Mesenchymal stem cell (in vitro differentiated cells and primary cell): ENCODE results near the gene KCNMB2.

Experiments used
- DNase-seq: peaks from one replicate; pipeline ENCODE4 v3.0.0-alpha.2; 2013
- H2AFZ ChIP-seq: one replicate; pipeline ENCODE4 v1.6.1; 2013; ENCODE audit warnings: low read depth, mild to moderate bottlenecking, control low read depth, inconsistent platforms, low read length, moderate library complexity
- H2AK5ac ChIP-seq: 2 replicates; pipeline ENCODE4 v1.6.1; 2013; ENCODE audit warnings: low read length, moderate library complexity, mild to moderate bottlenecking, inconsistent platforms; ENCODE audit not compliant: severe bottlenecking
- H2BK120ac ChIP-seq: one replicate; pipeline ENCODE4 v1.6.1; 2013; ENCODE audit warnings: low read depth, mild to moderate bottlenecking, inconsistent platforms, low read length, moderate library complexity
- H2BK12ac ChIP-seq, 2 experiments: one replicate each; pipeline ENCODE4 v1.6.1; 2013; ENCODE audit warnings: inconsistent platforms in 2 of 2, low read length in 2 of 2, mild to moderate bottlenecking in 2 of 2, moderate library complexity in 2 of 2, control low read depth in 1 of 2
- H2BK15ac ChIP-seq: one replicate; pipeline ENCODE4 v1.6.1; 2013; ENCODE audit warnings: mild to moderate bottlenecking, low read depth, inconsistent platforms; ENCODE audit not compliant: poor library complexity, severe bottlenecking
- H2BK5ac ChIP-seq: 2 replicates; pipeline ENCODE4 v1.6.1; 2013; ENCODE audit warnings: low read depth, mild to moderate bottlenecking, low read length, control low read depth, inconsistent platforms; ENCODE audit not compliant: poor library complexity, severe bottlenecking
- H3K14ac ChIP-seq, 2 experiments: one replicate each; pipeline ENCODE4 v1.6.1; 2013; ENCODE audit warnings: inconsistent platforms in 2 of 2, low read length in 2 of 2, control low read depth in 1 of 2, mild to moderate bottlenecking in 1 of 2, moderate library complexity in 1 of 2
- H3K18ac ChIP-seq, 2 experiments: one replicate each; pipeline ENCODE4 v1.6.1; 2013; ENCODE audit warnings: inconsistent platforms in 2 of 2, low read length in 2 of 2, control low read depth in 1 of 2, low read depth in 1 of 2, mild to moderate bottlenecking in 1 of 2
- H3K23ac ChIP-seq, 2 experiments: one replicate each; pipeline ENCODE4 v1.6.1; 2013; ENCODE audit warnings: inconsistent platforms in 2 of 2, low read length in 2 of 2, mild to moderate bottlenecking in 2 of 2, moderate library complexity in 2 of 2, control low read depth in 1 of 2
- H3K27ac ChIP-seq: 2 replicates; pipeline ENCODE4 v1.5.1; 2013; ENCODE audit warnings: mild to moderate bottlenecking, moderate library complexity, low read length, control low read depth, inconsistent platforms; ENCODE audit not compliant: poor library complexity, severe bottlenecking
- H3K27me3 ChIP-seq, 2 experiments: 2 replicates each; pipeline versions ENCODE4 v1.6.1 to v1.7.0; 2013; ENCODE audit warnings: low read length in 2 of 2, mild to moderate bottlenecking in 2 of 2, moderate library complexity in 2 of 2, control low read depth in 1 of 2, inconsistent platforms in 1 of 2; ENCODE audit not compliant: control insufficient read depth in 1 of 2, insufficient read depth in 1 of 2
- H3K36me3 ChIP-seq, 2 experiments: 2 replicates each; pipeline versions ENCODE4 v1.6.1 to v1.7.0; 2013; ENCODE audit warnings: low read length in 2 of 2, control low read depth in 1 of 2, inconsistent platforms in 1 of 2, low read depth in 1 of 2, mild to moderate bottlenecking in 1 of 2; ENCODE audit not compliant: insufficient read depth in 2 of 2, control insufficient read depth in 1 of 2
- H3K4ac ChIP-seq, 2 experiments: one replicate each; pipeline ENCODE4 v1.6.1; 2013; ENCODE audit warnings: inconsistent platforms in 2 of 2, low read length in 2 of 2, mild to moderate bottlenecking in 2 of 2, moderate library complexity in 2 of 2, control low read depth in 1 of 2, low read depth in 1 of 2
- H3K4me1 ChIP-seq: 2 replicates; pipeline ENCODE4 v1.6.1; 2013; ENCODE audit warnings: low read depth, low read length, control low read depth; ENCODE audit not compliant: control insufficient read depth, insufficient read depth
- H3K4me2 ChIP-seq: 2 replicates; pipeline ENCODE4 v1.6.1; 2013; ENCODE audit warnings: low read length, mild to moderate bottlenecking, inconsistent platforms; ENCODE audit not compliant: poor library complexity, severe bottlenecking
- H3K4me3 ChIP-seq, 2 experiments: 2 replicates each; pipeline versions ENCODE4 v1.5.1 to v1.7.0; 2013; ENCODE audit warnings: low read length in 2 of 2, mild to moderate bottlenecking in 2 of 2, control low read depth in 1 of 2, low read depth in 1 of 2; ENCODE audit not compliant: insufficient read depth in 1 of 2
- H3K79me1 ChIP-seq: replicated peaks from 2 replicates; pipeline ENCODE4 v1.6.1; 2013; ENCODE audit warnings: mild to moderate bottlenecking, control low read depth, low read length, inconsistent platforms; ENCODE audit not compliant: poor library complexity, severe bottlenecking
- H3K9ac ChIP-seq: 2 replicates; pipeline ENCODE4 v1.7.0; 2013; ENCODE audit warnings: mild to moderate bottlenecking, low read length, moderate library complexity
- H3K9me3 ChIP-seq: 2 replicates; pipeline ENCODE4 v1.7.0; 2013; ENCODE audit warnings: mild to moderate bottlenecking, low read length; ENCODE audit not compliant: control insufficient read depth
- H4K8ac ChIP-seq: one replicate; pipeline ENCODE4 v1.6.1; 2013; ENCODE audit warnings: inconsistent platforms, mild to moderate bottlenecking, low read length, moderate library complexity
- H4K91ac ChIP-seq: one replicate; pipeline ENCODE4 v1.6.1; 2013; ENCODE audit warnings: mild to moderate bottlenecking, low read length, inconsistent platforms
- WGBS: methylation state at CpG from one replicate; pipeline ENCODE4 v1.1.7; 2013; ENCODE audit warnings: mixed read lengths; 5-methylcytosine and 5-hydroxymethylcytosine counted together

Gene KCNMB2

DNA sequence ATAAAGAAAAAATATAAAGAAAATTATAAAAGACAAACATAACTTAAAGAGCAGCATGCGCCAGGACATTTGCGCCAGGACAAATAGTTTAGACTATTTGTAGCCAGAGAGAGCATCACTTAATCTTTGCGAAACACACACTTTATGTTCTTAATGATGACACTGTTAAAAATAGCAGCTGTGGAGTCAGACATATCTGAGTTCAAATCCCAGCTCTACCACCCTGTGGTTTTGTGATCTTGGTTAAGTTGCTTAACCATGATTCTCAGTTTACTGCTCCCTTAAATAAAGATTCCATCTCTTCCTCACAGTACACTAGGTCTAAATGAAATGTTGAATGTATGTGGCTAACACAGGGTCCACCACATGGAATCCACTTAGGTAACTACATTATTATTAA, 31.4 kb downstream of the KCNMB2 start:
- Histone ChIP-seq H2BK12ac (no peak overlapping the region), H2BK5ac (no peak overlapping the region), H4K8ac (no peak overlapping the region), H3K18ac (no peak overlapping the region), H3K4me1 (no peaks in the 10 kb centered on the region), H2AK5ac (no peak overlapping the region), H2BK120ac (no peak overlapping the region), H3K4ac (no peak overlapping the region), H3K9me3 (no peaks in the 10 kb centered on the region), H4K91ac (no peak overlapping the region), H3K79me1 (no peaks in the 10 kb centered on the region), H3K9ac (no peak overlapping the region), H3K27ac (no peak overlapping the region), H3K4me2 (no peak overlapping the region), H3K14ac (no peak overlapping the region), H3K4me3 (no peak overlapping the region), H2BK15ac (no peak overlapping the region), H3K27me3 (no peaks in the 10 kb centered on the region), H2AFZ (no peak overlapping the region), H3K23ac (no peak overlapping the region), H3K36me3 (no peaks in the 10 kb centered on the region)
- DNase-seq = peak; percentile 42
- no CpG with 5 or more reads among the region's 3 CpGs for WGBS

DNA sequence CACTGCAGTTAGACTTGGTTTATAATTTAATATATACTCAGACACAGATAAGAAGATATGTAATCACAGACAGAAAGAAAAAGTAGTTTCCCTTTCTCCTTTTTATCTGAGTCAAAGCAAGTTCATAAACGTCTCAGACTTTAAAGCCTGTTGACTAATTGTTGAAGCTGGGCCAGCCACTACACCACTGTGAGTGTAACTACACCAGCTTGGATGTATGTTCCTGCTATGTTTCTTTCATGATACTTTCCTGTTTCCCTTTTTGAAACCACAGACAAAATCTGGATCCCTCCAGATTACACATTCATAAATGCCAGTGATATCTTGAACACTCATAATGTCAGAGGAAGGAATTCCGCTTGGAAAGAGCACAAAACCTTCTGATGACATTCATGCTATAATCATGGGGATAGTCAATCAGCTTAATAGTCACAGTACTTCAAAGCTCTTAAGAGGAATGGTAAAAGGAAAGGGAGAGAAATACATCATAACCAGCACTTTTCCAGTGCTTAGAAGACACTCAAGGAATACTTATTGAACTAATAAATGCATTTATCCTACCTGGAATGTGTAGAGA, 32.0 kb downstream of the KCNMB2 start:
- H3K4me3 ChIP-seq = no peak overlapping the region
- H2AFZ ChIP-seq = no peak overlapping the region
- no peak overlapping the region for H3K27ac ChIP-seq
- no peaks in the 10 kb centered on the region for H3K79me1 ChIP-seq
- DNase-seq = peak; percentile 60
- no peak overlapping the region for H2BK15ac ChIP-seq
- no peak overlapping the region for H4K91ac ChIP-seq
- H3K14ac ChIP-seq = no peak overlapping the region
- no peak overlapping the region for H3K4ac ChIP-seq
- WGBS = 55% methylated on average over 2 of the region's 2 CpGs
- no peak overlapping the region for H4K8ac ChIP-seq
- no peak overlapping the region for H3K23ac ChIP-seq
- H3K4me2 ChIP-seq = no peak overlapping the region
- H2BK5ac ChIP-seq = no peak overlapping the region
- H2AK5ac ChIP-seq = no peak overlapping the region
- H3K27me3 ChIP-seq = no peaks in the 10 kb centered on the region
- H3K9ac ChIP-seq = no peak overlapping the region
- no peak overlapping the region for H2BK120ac ChIP-seq
- no peaks in the 10 kb centered on the region for H3K36me3 ChIP-seq
- no peak overlapping the region for H3K18ac ChIP-seq
- no peaks in the 10 kb centered on the region for H3K9me3 ChIP-seq
- no peak overlapping the region for H2BK12ac ChIP-seq
- no peaks in the 10 kb centered on the region for H3K4me1 ChIP-seq

DNA sequence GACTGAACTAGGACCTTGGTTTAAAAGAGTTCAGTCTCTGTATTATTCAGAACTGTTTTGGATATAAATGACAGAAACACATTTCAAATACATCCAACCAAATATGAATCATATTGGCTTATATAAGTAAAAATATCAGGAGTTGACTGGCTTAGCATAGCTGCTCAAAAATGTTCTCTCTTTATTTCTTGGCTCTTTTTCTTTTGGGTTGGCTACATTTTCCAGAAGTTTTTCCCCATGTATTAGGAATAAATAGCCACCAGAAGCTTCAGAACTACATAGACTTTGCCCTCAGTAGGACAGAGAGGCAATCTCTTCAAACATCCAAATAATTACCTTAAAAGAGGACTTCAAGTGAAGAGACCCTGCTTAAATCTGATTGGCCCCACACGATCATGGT, 32.7 kb downstream of the KCNMB2 start:
- H3K9ac ChIP-seq = no peak overlapping the region
- no peak overlapping the region for H2BK12ac ChIP-seq
- no peaks in the 10 kb centered on the region for H3K4me1 ChIP-seq
- no peak overlapping the region for H4K8ac ChIP-seq
- WGBS = 78% methylated on average over 1 of the region's 1 CpG
- H3K4ac ChIP-seq = no peak overlapping the region
- H2BK5ac ChIP-seq = no peak overlapping the region
- no peak overlapping the region for H4K91ac ChIP-seq
- no peaks in the 10 kb centered on the region for H3K36me3 ChIP-seq
- no peak overlapping the region for H2BK15ac ChIP-seq
- H2BK120ac ChIP-seq = no peak overlapping the region
- no peak for DNase-seq
- no peak overlapping the region for H2AK5ac ChIP-seq
- H3K27me3 ChIP-seq = no peaks in the 10 kb centered on the region
- no peak overlapping the region for H3K23ac ChIP-seq
- H3K4me2 ChIP-seq = no peak overlapping the region
- no peak overlapping the region for H3K14ac ChIP-seq
- H3K18ac ChIP-seq = peak overlapping the region in 1 of 2 experiments; percentile 17
- no peak overlapping the region for H3K4me3 ChIP-seq
- no peaks in the 10 kb centered on the region for H3K79me1 ChIP-seq
- H3K27ac ChIP-seq = no peak overlapping the region
- H3K9me3 ChIP-seq = no peaks in the 10 kb centered on the region
- no peak overlapping the region for H2AFZ ChIP-seq

DNA sequence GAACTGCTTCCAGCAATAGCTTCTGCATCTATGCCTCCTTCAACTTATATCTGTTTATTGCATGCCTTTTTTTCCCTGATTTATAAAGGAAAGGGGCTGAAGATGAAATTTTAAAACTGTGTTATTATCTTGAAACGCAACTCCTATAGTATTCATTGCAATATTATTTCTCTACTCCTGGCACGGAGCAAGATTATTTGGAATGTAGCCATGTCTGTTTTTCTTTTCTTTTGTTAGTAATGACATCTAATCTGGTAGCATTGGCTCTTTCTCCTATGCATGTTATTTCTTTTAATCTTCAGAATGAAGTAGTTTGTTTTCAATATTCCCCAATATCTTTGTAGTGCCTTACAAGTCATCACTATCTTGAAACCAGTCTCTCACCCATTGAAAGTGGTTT, 33.6 kb downstream of the KCNMB2 start:
- no peaks in the 10 kb centered on the region for H3K27me3 ChIP-seq
- no peak overlapping the region for H2BK5ac ChIP-seq
- no peak overlapping the region for H3K18ac ChIP-seq
- no peak overlapping the region for H3K9ac ChIP-seq
- no peak overlapping the region for H3K4me3 ChIP-seq
- H3K27ac ChIP-seq = no peak overlapping the region
- H4K8ac ChIP-seq = no peak overlapping the region
- H3K4ac ChIP-seq = no peak overlapping the region
- no peak overlapping the region for H3K14ac ChIP-seq
- H2BK15ac ChIP-seq = no peak overlapping the region
- H3K23ac ChIP-seq = no peak overlapping the region
- H3K4me2 ChIP-seq = no peak overlapping the region
- no peaks in the 10 kb centered on the region for H3K79me1 ChIP-seq
- H2BK120ac ChIP-seq = no peak overlapping the region
- no peak overlapping the region for H4K91ac ChIP-seq
- DNase-seq = no peak
- no peak overlapping the region for H2AK5ac ChIP-seq
- H3K36me3 ChIP-seq = no peaks in the 10 kb centered on the region
- WGBS = no CpG with 5 or more reads among the region's 2 CpGs
- H3K4me1 ChIP-seq = no peaks in the 10 kb centered on the region
- no peaks in the 10 kb centered on the region for H3K9me3 ChIP-seq
- no peak overlapping the region for H2AFZ ChIP-seq
- no peak overlapping the region for H2BK12ac ChIP-seq
